ENCODE data around the gene SLC8B1. TPM values are rescaled to one million over a fixed set of nuclear protein-coding genes. Genes with fewer than 3 reads are reported as not detected.

The SLC8B1 gene
- total and polyA plus RNA-seq, 8 donors, result 13.0 to 39.1 (median 19.7) TPM

GRCh38 chr12:113347892-113348291 lies 13.0 kb upstream of the SLC8B1 start:
- no peaks in the 10 kb centered on the region for H3K36me3 ChIP-seq
- no peaks in the 10 kb centered on the region for H3K9me3 ChIP-seq
- H3K4me3 ChIP-seq, result no peak overlapping the region
- H3K27ac ChIP-seq, result no peak overlapping the region
- H3K4me1 ChIP-seq, result no peaks in the 10 kb centered on the region
- 89 to 95% methylated on average over 2 of the region's 2 CpGs for WGBS, 2 donors
- FAIRE-seq (no peak), ATAC-seq (no peak), DNase-seq (no peak)
- intact Hi-C loops (cut with DNase I), result no loop called here
- no peaks in the 10 kb centered on the region for H3K27me3 ChIP-seq
- TF ChIP-seq CTCF (IDR thresholded peaks at IDR 0.05), result no peak

GRCh38 chr12:113347107-113347506 lies 12.2 kb upstream of the SLC8B1 start:
- no peaks in the 10 kb centered on the region for H3K4me1 ChIP-seq
- no peak overlapping the region for H3K4me3 ChIP-seq
- no peaks in the 10 kb centered on the region for H3K27me3 ChIP-seq
- no peak for TF ChIP-seq CTCF (IDR thresholded peaks at IDR 0.05)
- ATAC-seq (no peak), DNase-seq (no peak), FAIRE-seq (no peak)
- no peak overlapping the region for H3K27ac ChIP-seq
- intact Hi-C loops (cut with DNase I), result no loop called here
- no peaks in the 10 kb centered on the region for H3K36me3 ChIP-seq
- WGBS, 2 donors, result 95 to 97% methylated on average over 3 of the region's 3 CpGs
- H3K9me3 ChIP-seq, result no peaks in the 10 kb centered on the region

- WGBS, 2 donors, result 84% methylated on average over 5 of the region's 5 CpGs
- intact Hi-C loops (cut with DNase I), result no loop called here
- no peaks in the 10 kb centered on the region for H3K9me3 ChIP-seq
- H3K36me3 ChIP-seq, result no peaks in the 10 kb centered on the region
- H3K4me3 ChIP-seq, result no peak overlapping the region
- no peak for DNase-seq
- ATAC-seq, result no peak
- FAIRE-seq, result no peak
- no peaks in the 10 kb centered on the region for H3K4me1 ChIP-seq
- no peak for TF ChIP-seq CTCF (IDR thresholded peaks at IDR 0.05)
- no peaks in the 10 kb centered on the region for H3K27me3 ChIP-seq
- H3K27ac ChIP-seq, result no peak overlapping the region
These were observed 11.4 kb upstream of the SLC8B1 start for GRCh38 chr12:113346353-113346752.

GRCh38 chr12:113345318-113345717 lies 10.4 kb upstream of the SLC8B1 start:
- DNase-seq, result no peak
- no peaks in the 10 kb centered on the region for H3K9me3 ChIP-seq
- no peak for TF ChIP-seq CTCF (IDR thresholded peaks at IDR 0.05)
- no peak for FAIRE-seq
- H3K27me3 ChIP-seq, result no peaks in the 10 kb centered on the region
- intact Hi-C loops (cut with DNase I), result no loop called here
- WGBS, 2 donors, result 95 to 96% methylated on average over 6 of the region's 6 CpGs
- no peak overlapping the region for H3K27ac ChIP-seq
- no peaks in the 10 kb centered on the region for H3K36me3 ChIP-seq
- H3K4me1 ChIP-seq, result no peaks in the 10 kb centered on the region
- no peak overlapping the region for H3K4me3 ChIP-seq
- ATAC-seq, result no peak

- FAIRE-seq (no peak), DNase-seq (no peak), ATAC-seq (peak in 1 of 4 donors; percentile 56)
- Histone ChIP-seq H3K36me3 (no peaks in the 10 kb centered on the region), H3K4me1 (no peaks in the 10 kb centered on the region), H3K27ac (no peak overlapping the region), H3K9me3 (no peaks in the 10 kb centered on the region), H3K4me3 (no peak overlapping the region), H3K27me3 (no peaks in the 10 kb centered on the region)
- WGBS, 2 donors, result 88% methylated on average over 6 of the region's 6 CpGs
- intact Hi-C loops (cut with DNase I), result no loop called here
- TF ChIP-seq CTCF (IDR thresholded peaks at IDR 0.05), result no peak
These were observed 6.6 kb upstream of the SLC8B1 start for GRCh38 chr12:113341535-113341934.
